Hematopoietic multipotent progenitor cell treated with erythropoietin and hydrocortisone succinate and interleukin-3 and kit ligand, for 17 days (in vitro differentiated cells): Measurements from ENCODE around the gene FAM185A.
"Not testable (repeated sequence)": the region's sequence is repeated elsewhere in the genome, so short reads cannot be mapped to it uniquely, and the experiment has no call there.

Experiments used
- DNase-seq: peaks from one replicate; pipeline ENCODE4 v3.0.0-alpha.2; 2015; ENCODE audit warnings: low spot score

FAM185A gene

GRCh38 chr7:102778663-102779062 lies 29.9 kb downstream of the FAM185A start:
- DNase-seq = not testable (repeated sequence)

GRCh38 chr7:102780926-102781325 lies 32.1 kb downstream of the FAM185A start:
- DNase-seq = not testable (repeated sequence)

DNA sequence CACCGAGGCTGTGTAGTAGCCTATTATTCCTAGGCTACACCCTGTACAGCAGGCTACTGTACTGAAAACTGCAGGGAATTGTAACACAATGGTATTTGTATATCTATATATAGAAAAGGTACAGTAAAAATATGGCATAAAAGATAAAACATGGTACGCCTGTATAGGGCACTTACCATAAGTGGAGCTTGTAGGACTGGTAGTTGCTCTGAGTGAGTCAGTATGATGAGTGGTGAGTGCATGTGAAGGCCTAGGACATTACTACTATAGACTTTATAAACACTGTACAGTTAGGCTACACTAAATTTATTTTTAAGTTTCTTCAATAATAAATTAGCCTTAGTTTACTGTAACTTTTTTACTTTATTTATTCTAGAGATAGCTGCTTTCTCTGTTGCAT lies 40.0 kb downstream of the FAM185A start:
- not testable (repeated sequence) for DNase-seq

- not testable (repeated sequence) for DNase-seq
Measured at GRCh38 chr7:102790364-102791100, 41.7 kb downstream of the FAM185A start.

- not testable (repeated sequence) for DNase-seq
Measured at GRCh38 chr7:102791367-102791766, 42.6 kb downstream of the FAM185A start.

DNA sequence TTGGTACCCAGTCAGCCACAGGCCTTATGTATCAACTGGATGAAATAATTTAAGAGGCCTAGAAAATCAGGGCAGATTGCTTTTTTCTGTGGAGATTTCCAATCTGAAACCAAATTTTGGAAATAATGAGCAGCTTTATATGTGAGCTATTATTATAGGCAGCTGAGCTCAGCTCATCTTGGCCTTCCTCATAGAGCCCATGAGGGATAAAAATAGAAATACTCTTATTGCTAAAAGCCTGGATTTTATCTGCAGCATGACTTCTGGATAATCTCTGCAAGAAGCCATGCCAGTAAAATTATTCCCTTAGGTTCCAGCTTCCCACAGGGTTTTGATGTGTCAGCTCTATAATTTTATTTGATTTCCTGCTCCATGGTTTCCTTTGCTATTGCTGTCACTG lies 43.0 kb downstream of the FAM185A start:
- not testable (repeated sequence) for DNase-seq

- not testable (repeated sequence) for DNase-seq
Measured at GRCh38 chr7:102794567-102794966, 45.8 kb downstream of the FAM185A start.

- not testable (repeated sequence) for DNase-seq
Measured at GRCh38 chr7:102795987-102796595, 47.3 kb downstream of the FAM185A start.

DNA sequence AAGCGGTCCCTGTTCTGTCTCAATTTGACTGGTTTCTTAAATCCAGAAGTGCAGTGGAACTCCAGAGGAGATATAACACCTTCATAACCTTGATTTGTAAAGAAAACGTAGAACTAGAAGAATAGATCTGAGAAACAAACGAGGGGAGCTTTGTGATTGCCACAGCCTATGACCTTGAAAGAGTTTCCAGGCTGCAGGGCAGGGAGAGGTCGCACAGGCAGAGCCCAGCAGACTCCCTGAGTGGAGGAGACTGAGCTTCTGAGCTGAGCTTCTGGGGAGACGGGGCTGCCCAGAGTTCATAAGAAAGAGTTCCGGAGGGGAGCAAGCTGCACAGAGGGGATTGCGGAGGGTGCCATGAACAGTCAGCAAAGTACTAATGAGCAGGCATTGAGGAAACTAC lies 57.8 kb downstream of the FAM185A start:
- no peak for DNase-seq

GRCh38 chr7:102810916-102811315 lies 62.1 kb downstream of the FAM185A start:
- DNase-seq = no peak

- DNase-seq = no peak
Measured at GRCh38 chr7:102811942-102812678, 63.3 kb downstream of the FAM185A start.

DNA sequence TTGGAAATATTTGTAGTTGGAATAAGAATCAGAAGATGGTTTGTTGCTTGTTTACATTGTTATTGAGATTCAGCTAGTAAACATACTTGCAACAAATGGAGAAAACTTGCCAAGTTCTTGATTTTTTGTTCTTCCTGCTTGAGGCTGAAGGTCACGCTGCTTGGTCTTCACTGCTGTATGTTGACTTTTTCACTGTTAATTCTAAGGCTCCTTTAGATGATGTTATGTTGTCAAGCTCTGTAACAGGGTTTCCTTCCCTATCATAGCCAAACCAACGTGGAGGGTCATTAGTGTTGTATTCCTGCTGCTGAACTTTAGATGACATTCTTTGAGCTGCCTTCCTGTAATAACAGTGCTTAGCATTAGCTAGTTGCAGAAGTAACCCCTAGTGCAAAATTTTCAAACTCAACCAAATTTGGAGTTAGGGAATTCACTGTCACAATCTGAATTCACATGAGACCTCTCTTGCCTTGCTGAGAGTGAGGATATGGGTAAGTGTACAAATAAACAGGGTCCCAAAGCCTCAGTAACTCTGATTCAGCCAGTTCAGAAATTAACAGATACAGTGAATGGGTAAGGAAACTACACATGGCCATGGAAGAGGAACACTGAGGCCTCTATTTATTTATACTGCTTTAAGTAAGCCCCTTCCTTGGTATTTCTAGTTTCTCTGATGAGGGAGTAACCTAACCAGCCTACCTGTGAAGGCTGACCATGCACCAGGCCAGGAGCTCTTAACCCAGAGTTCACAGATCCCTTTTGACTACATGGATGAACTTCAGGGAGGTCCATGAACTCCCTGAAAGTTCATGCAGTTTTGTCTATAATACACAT lies 64.6 kb downstream of the FAM185A start:
- DNase-seq = no peak

DNA sequence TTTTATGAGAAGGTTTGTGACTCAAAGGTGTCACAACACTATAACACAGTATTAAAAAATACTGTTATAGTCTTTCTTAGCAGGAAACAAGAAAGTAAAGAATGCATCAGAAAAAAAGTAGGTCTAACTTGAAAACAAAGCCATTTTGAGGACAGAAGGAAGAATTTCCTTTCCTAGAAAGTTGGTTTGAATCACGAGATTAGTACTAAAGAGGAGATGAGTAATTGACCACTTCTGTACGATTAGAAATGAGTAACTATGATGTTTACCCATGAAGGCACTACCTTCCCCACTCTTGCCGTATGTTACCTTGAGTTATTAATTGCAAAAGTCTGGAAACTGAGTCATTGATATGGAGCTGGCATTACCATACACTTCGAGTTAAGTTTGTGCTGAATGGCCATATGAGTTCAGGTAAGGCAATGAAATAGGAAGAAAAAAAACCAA lies 65.2 kb downstream of the FAM185A start:
- DNase-seq = no peak

DNA sequence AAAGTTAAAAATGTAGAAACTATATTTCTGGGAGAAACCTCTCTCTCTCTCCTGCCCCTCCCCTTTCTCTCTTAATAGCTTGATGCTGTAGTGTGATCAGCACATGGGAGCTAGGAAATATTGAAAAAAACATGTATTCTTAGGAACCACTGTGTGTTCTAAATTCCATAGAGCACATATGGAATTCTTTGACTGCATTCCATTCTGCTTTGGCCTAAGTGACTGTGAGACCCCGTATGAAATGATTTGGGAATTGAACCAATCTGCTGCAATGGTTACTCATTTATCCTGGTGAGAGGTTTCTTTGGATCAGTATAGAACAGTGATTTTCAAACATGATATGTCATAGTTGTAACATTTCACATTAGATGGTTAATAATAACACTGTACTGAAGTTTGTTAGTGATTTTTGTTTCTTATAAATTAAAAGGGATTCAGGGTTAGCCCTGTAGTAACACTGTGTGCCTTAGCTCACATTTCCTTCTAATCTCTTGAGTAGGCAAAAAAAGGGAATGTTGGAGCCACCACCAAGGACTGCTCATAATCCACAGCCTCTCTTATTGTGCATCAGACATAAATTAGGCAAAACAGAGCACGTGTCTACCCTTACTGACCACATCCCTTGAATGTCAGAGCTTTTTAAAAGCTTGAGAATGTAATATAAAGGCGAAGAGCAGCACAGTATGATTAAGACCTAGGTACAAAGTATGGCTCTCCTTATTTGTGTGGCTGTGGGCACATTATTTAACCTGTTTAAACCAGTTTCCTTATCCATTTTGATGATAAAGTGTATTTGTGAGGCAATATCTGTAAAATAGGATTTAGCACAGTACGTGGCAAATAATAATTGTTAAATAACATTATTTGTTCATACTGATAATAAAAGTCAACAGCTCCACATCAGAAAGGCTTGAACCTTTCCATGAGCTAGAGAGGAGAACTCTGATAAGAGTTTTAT lies 69.1 kb downstream of the FAM185A start:
- DNase-seq = no peak

GRCh38 chr7:102819151-102819550 lies 70.4 kb downstream of the FAM185A start:
- no peak for DNase-seq

DNA sequence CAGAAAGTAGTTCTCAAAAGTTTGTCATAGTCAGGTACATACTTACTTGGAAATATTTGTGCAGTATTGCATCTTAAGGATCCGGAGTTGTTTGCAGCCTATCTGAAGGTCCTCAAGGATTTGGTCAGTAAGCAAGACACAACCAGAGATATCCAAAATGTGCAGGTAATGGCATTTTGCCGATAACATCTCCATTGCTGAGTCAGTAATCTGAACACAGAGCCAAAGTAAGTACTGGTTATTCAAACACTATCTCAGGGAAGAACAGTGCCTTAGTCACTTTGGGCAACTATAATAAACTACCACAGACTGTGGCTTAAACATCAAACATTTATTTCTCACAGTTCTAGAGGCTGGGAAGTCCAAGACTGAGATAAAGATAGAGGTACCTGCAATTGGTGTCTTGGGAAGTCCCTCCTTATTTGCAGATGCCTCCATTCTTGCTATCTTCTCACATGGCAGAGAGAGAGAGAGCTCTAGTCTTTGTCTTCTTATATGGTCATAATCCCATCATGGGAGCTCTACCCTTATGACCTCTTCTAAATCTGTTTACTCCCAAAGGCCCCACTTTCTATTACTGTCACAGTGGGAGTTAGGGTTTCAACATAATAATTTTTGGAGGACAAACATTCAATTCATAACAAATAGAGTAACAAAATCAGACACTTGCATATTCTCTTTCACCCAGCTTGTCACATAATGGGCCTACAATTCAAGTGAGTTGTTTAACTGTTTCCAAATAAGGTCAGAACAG lies 73.4 kb downstream of the FAM185A start:
- DNase-seq = no peak

GRCh38 chr7:102823390-102824119 lies 74.8 kb downstream of the FAM185A start:
- DNase-seq = no peak

- DNase-seq = no peak
Measured at GRCh38 chr7:102828286-102828685, 79.5 kb downstream of the FAM185A start.

- no peak for DNase-seq
Measured at GRCh38 chr7:102829075-102829474, 80.3 kb downstream of the FAM185A start.
